ENCODE results near the gene SETDB2. TPM values are rescaled to one million over a fixed set of nuclear protein-coding genes. Genes with fewer than 3 reads are reported as not detected.

The SETDB2 gene, protein sequence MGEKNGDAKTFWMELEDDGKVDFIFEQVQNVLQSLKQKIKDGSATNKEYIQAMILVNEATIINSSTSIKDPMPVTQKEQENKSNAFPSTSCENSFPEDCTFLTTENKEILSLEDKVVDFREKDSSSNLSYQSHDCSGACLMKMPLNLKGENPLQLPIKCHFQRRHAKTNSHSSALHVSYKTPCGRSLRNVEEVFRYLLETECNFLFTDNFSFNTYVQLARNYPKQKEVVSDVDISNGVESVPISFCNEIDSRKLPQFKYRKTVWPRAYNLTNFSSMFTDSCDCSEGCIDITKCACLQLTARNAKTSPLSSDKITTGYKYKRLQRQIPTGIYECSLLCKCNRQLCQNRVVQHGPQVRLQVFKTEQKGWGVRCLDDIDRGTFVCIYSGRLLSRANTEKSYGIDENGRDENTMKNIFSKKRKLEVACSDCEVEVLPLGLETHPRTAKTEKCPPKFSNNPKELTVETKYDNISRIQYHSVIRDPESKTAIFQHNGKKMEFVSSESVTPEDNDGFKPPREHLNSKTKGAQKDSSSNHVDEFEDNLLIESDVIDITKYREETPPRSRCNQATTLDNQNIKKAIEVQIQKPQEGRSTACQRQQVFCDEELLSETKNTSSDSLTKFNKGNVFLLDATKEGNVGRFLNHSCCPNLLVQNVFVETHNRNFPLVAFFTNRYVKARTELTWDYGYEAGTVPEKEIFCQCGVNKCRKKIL
- 10 to 100 TPM; 11.3 to 11.5 TPM for total RNA-seq

DNA sequence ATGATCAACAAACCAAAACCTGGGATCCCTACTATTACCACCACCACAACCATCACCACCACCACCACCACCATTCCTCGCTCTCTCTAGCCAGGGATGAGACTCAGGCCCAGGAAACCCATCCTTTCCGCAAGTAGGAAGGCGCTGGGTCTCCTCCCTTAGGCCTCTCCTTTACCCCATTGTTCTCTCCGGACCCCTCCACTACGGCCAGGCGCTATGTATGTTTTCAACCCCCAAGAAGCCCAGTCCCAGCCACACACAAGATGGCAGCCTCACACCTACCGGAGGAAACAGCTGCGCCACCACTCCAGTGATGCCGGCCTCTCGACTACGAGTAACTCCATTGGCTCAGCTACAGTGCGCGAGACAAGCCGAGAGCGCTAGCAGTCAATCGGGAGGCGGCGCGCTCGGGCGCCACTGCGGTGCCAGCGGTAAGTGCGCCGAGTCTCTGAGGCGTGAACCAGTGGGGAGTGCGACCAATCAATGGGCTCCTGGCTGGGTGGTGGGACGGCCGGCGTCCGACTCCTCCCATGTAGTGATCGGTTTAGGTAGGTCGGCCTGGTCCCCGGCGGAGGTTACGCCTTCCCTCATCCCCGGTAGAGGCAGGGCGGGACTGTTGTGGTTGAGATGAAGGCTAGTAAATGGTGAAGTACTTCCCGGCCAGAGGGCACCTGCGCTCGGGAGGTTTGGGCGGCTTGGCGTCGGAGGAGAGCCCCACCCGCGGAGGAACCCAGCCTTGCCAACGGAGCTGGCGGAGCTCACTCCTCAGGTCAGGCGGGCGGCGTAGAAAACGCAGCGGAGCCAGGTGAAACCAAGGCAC lies at the start of gene SETDB2, which contains the start of gene CAB39L:
TSS of gene SETDB2 (plus strand) at position 571 of the 820 bp plus-strand sequence. CDS start 7,620 bp downstream, outside the sequence.
TSS of gene CAB39L (minus strand) at position 361 of the 820 bp plus-strand sequence. CDS start 61,154 bp downstream, outside the sequence.
- Mint-ChIP-seq H3K36me3 (ENCODE audit: low read depth) (peaks cover 6% of the 10 kb centered on the region), H3K9me3 (no peaks in the 10 kb centered on the region), H3K4me1 (ENCODE audit: low read depth) (peaks cover 43% of the 10 kb centered on the region), H3K27me3 (no peaks in the 10 kb centered on the region), H3K27ac (peak within 1 kb of the TSS; percentile 95), H3K4me3 (peak within 1 kb of the TSS; percentile 89)
- CTCF ChIA-PET: interaction anchor here (0.9 to 2.2 kb wide), 6 partner anchors 16 to 344 kb away, joined by 3 to 8 read pairs (median 4); partner anchors contain the start of gene PHF11
- peak; percentile 100 for DNase-seq
- TF ChIP-seq, protein P1, sequence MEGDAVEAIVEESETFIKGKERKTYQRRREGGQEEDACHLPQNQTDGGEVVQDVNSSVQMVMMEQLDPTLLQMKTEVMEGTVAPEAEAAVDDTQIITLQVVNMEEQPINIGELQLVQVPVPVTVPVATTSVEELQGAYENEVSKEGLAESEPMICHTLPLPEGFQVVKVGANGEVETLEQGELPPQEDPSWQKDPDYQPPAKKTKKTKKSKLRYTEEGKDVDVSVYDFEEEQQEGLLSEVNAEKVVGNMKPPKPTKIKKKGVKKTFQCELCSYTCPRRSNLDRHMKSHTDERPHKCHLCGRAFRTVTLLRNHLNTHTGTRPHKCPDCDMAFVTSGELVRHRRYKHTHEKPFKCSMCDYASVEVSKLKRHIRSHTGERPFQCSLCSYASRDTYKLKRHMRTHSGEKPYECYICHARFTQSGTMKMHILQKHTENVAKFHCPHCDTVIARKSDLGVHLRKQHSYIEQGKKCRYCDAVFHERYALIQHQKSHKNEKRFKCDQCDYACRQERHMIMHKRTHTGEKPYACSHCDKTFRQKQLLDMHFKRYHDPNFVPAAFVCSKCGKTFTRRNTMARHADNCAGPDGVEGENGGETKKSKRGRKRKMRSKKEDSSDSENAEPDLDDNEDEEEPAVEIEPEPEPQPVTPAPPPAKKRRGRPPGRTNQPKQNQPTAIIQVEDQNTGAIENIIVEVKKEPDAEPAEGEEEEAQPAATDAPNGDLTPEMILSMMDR (IDR thresholded peaks at IDR 0.05): peak; percentile 30
- POLR2A ChIA-PET: interaction anchor here (0.6 to 3.8 kb wide), 11 partner anchors 10 to 349 kb away, joined by 3 to 47 read pairs (median 3); partner anchors contain the start of genes KPNA3, PHF11 and RCBTB1
- intact Hi-C loops (cut with micrococcal nuclease): loop anchor here (2.0 kb wide), 1 partner anchor 53 kb away; no protein-coding TSS in a partner anchor
- ATAC-seq: peak; percentile 95

- Mint-ChIP-seq H3K9me3 (peaks cover 2% of the 10 kb centered on the region), H3K4me3 (no peak overlapping the region), H3K4me1 (ENCODE audit: low read depth) (no peaks in the 10 kb centered on the region), H3K27ac (no peak overlapping the region), H3K36me3 (ENCODE audit: low read depth) (no peaks in the 10 kb centered on the region), H3K27me3 (no peaks in the 10 kb centered on the region)
- DNase-seq (no peak), ATAC-seq (no peak)
- ChIA-PET POLR2A (no interaction called here), CTCF (no interaction called here)
- TF ChIP-seq, protein P1 (IDR thresholded peaks at IDR 0.05): no peak
- intact Hi-C loops (cut with micrococcal nuclease): no loop called here
Measured at GRCh38 chr13:49395451-49395865, 48.6 kb upstream of the SETDB2 start.

- H3K4me1 Mint-ChIP-seq (ENCODE audit: low read depth): no peaks in the 10 kb centered on the region
- no peaks in the 10 kb centered on the region for H3K27me3 Mint-ChIP-seq
- intact Hi-C loops (cut with micrococcal nuclease): no loop called here
- no peak overlapping the region for H3K4me3 Mint-ChIP-seq
- TF ChIP-seq, protein P1 (IDR thresholded peaks at IDR 0.05): no peak
- CTCF ChIA-PET: no interaction called here
- no peaks in the 10 kb centered on the region for H3K36me3 Mint-ChIP-seq (ENCODE audit: low read depth)
- POLR2A ChIA-PET: no interaction called here
- H3K9me3 Mint-ChIP-seq: peaks cover 2% of the 10 kb centered on the region
- no peak overlapping the region for H3K27ac Mint-ChIP-seq
- DNase-seq: no peak
- no peak for ATAC-seq
Measured at GRCh38 chr13:49395878-49396380, 48.1 kb upstream of the SETDB2 start.

DNA sequence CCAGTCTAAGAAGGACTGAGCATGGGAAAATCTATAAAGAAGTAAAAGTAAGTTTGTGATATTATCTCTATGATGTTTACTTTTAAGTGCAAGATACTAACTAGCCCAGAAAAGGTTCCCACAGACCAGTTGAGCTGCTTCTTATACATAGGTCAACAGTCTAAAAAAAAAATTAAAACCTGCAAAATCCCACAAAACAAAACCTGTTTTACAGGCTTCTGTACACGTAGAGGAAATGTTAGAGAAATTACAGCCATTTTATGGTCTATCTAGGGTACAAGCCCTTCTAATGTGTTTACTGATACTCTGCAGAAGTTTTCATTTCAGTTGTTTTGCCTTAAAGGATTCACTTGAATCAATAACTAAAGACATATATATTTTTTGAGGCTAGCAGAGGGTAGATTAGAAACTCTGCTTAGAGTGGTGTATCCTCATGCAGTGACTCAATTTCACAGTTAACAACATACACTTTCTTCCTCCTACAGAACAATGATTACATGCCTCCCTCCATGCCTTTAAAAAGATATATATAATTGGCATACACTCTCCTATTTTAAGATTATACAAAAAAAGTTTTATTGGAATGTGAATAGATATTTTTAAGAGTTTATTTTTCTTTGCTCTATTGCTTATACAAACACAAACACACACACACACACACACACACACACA lies 44.1 kb upstream of the SETDB2 start:
- ChIA-PET CTCF (no interaction called here), POLR2A (no interaction called here)
- H3K27me3 Mint-ChIP-seq: no peaks in the 10 kb centered on the region
- H3K4me3 Mint-ChIP-seq: no peak overlapping the region
- TF ChIP-seq, protein P1 (IDR thresholded peaks at IDR 0.05): no peak
- H3K36me3 Mint-ChIP-seq (ENCODE audit: low read depth): peaks cover 5% of the 10 kb centered on the region
- peaks cover 12% of the 10 kb centered on the region for H3K9me3 Mint-ChIP-seq
- H3K27ac Mint-ChIP-seq: no peak overlapping the region
- no peak for DNase-seq
- intact Hi-C loops (cut with micrococcal nuclease): no loop called here
- ATAC-seq: no peak
- H3K4me1 Mint-ChIP-seq (ENCODE audit: low read depth): no peaks in the 10 kb centered on the region
